Spleen (tissue), 11 donors: ENCODE data around the gene HMX2. TPM values are rescaled to one million over a fixed set of nuclear protein-coding genes. Genes with fewer than 3 reads are reported as not detected.

Experiments used
- DNase-seq: peaks from one replicate; pipeline ENCODE4 v3.0.0-alpha.2; 2020
- H3K27ac ChIP-seq, 8 donors: fragments of 200-600 bp; sonication (generic) in 7 of 8; 1 replicate in 4 of 8; 2 replicates in 4 of 8; pipeline versions ENCODE4 v1.5.0 to v1.8.0; 2016 to 2021; ENCODE audit warnings: inconsistent platforms in 4 of 8, mild to moderate bottlenecking in 4 of 8, moderate library complexity in 1 of 8
- H3K27me3 ChIP-seq, 7 donors: fragments of 200-600 bp; sonication (generic) in 6 of 7; replicated peaks in 1 of 7; 1 replicate in 4 of 7; 2 replicates in 3 of 7; pipeline versions ENCODE4 v1.5.0 to v1.8.0; 2016 to 2021; ENCODE audit warnings: inconsistent platforms in 3 of 7, mild to moderate bottlenecking in 1 of 7
- H3K36me3 ChIP-seq, 6 donors: fragments of 200-600 bp; sonication (generic) in 5 of 6; 1 replicate in 4 of 6; 2 replicates in 2 of 6; pipeline versions ENCODE4 v1.5.0 to v1.8.0; 2016 to 2021; ENCODE audit warnings: inconsistent platforms in 2 of 6
- H3K4me1 ChIP-seq, 6 donors: fragments of 200-600 bp; sonication (generic) in 5 of 6; 1 replicate in 3 of 6; 2 replicates in 3 of 6; pipeline versions ENCODE4 v1.5.0 to v1.8.0; 2016 to 2021; ENCODE audit warnings: inconsistent platforms in 3 of 6
- H3K4me3 ChIP-seq, 8 donors: fragments of 200-600 bp; sonication (generic) in 7 of 8; 1 replicate in 4 of 8; 2 replicates in 4 of 8; pipeline versions ENCODE4 v1.5.0 to v1.8.0; 2016 to 2021; ENCODE audit warnings: inconsistent platforms in 4 of 8, mild to moderate bottlenecking in 4 of 8, moderate library complexity in 2 of 8
- H3K9me3 ChIP-seq, 8 donors: fragments of 200-600 bp; sonication (generic) in 7 of 8; 1 replicate in 4 of 8; 2 replicates in 4 of 8; pipeline versions ENCODE4 v1.5.0 to v1.8.0; 2016 to 2021; ENCODE audit warnings: inconsistent platforms in 4 of 8
- CTCF ChIP-seq, 11 experiments: fragments of 200-600 bp in 7 of 11; fragments of 450-650 bp in 4 of 11; sonication (generic) in 4 of 11; IDR thresholded peaks in 8 of 11; conservative IDR thresholded peaks in 3 of 11; 1 replicate in 7 of 11; 2 replicates in 4 of 11; pipeline versions ENCODE4 v1.4.0 to v1.8.0; 2016 to 2021; ENCODE audit warnings: antibody characterized with exemption in 11 of 11, inconsistent platforms in 4 of 11, mild to moderate bottlenecking in 1 of 11
- POLR2A ChIP-seq, 3 donors: fragments of 450-650 bp; IDR thresholded peaks; one replicate each; pipeline ENCODE4 v1.5.1; 2017; ENCODE audit warnings: antibody characterized with exemption in 3 of 3, mild to moderate bottlenecking in 1 of 3
- POLR2AphosphoS5 ChIP-seq, 3 donors: sonication (generic); formaldehyde crosslinking; IDR thresholded peaks; one replicate each; pipeline ENCODE4 v1.5.1; 2017; ENCODE audit warnings: antibody characterized with exemption in 3 of 3
- WGBS, 5 donors: extraction: QIAGEN DNeasy Blood & Tissue Kit in 3 of 5; methylation state at CpG; one replicate each; pipeline versions ENCODE4 v1.1.5 to v1.1.7; 2013 to 2018; 5-methylcytosine and 5-hydroxymethylcytosine counted together
- intact Hi-C: fragments of 100-400 bp; cut with DNase I; formaldehyde crosslinking; loops from one replicate; pipeline ENCODE4 v1.15.0; 2023; ENCODE audit warnings: low total_unique reads
- polyA plus RNA-seq, 3 donors: library from polyadenylated mRNA; stranded (reverse); fragments of 200-250 nt; gene quantifications; one replicate each; pipeline ENCODE4 v1.2.1, GENCODE V29; 2013
- total RNA-seq, 7 donors: library from RNA; depleted of rRNA in 3 of 7; stranded (reverse); fragments of >200 nt in 3 of 7; fragmentation: NEBNext Ultra II Directional in 4 of 7; extraction: Animal tissue kit (Norgen Biotek cat#: 25700) in 4 of 7; gene quantifications; one replicate each; pipeline versions ENCODE4 v1.1.0 to v1.2.1, GENCODE V29; 2016 to 2021
- donor health status: healthy with polysubstance abuse.
- donor health status: DM: no; HTN: no; CAD: no; lungs with moderate emphysema.
- donor health status: DM: no; HTN: no; CAD: no.
- donor health status: Bipolar disorder and iron deficiency.
- donor health status: healthy.
- donor health status: DM: no; HTN: no; CAD: no.
- donor health status: DM: yes; HTN: yes; CAD: no.

Gene HMX2
- total and polyA plus RNA-seq, 10 donors, result 0.08 TPM; not detected in 9

GRCh38 chr10:123146894-123147634 is 872 bp upstream of the HMX2 start:
- WGBS, 5 donors, result 12 to 19% (median 13%) methylated on average over 19 to 24 of the region's 24 CpGs
- no peaks in the 10 kb centered on the region for H3K9me3 ChIP-seq
- DNase-seq, result no peak
- no peaks in the 10 kb centered on the region for H3K36me3 ChIP-seq
- H3K4me1 ChIP-seq, result peaks cover 37 to 92% (median 84%) of the 10 kb centered on the region in 6 donors
- intact Hi-C loops, result no loop called here
- H3K27me3 ChIP-seq, result peaks cover 48 to 100% (median 99%) of the 10 kb centered on the region in 7 donors
- TF ChIP-seq POLR2AphosphoS5 (IDR thresholded peaks at IDR 0.05), result no peak
- H3K27ac ChIP-seq, result no peak overlapping the region
- peak overlapping the region in 2 of 8 donors; percentile 30 to 72 for H3K4me3 ChIP-seq

DNA sequence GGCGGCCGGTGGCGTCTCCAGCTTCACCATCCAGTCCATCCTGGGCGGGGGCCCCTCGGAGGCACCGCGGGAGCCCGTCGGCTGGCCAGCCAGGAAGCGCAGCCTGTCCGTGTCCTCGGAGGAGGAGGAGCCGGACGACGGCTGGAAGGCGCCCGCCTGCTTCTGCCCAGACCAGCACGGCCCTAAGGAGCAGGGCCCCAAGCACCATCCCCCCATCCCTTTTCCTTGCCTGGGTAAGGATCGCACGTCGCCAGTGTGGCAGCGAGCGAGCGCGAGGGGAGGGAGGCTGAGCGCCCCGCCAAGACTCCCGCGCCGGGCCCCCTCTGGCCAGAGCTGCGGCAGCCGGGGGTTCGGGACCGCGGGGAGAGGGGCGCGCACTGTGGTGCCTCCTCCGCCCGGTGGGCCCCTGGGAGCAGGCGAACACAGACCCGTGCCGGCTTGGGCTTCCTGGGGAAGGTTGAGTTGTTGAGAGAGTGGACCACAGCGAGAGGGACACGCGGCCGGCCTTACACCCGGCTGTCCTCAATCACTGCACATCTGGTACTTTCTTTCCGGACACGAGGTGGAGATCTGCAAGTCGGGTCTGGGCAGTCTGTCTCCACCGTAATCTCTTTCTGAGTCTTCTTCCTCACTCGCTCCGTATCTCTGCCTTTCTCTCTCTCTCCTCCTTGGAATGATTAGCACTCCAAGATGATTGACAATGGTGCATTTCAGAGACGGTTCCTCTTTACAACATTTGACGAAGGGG is 652 bp downstream of the HMX2 start:
- H3K4me1 ChIP-seq, result peaks cover 37 to 78% (median 72%) of the 10 kb centered on the region in 6 donors
- peak; percentile 77 for DNase-seq
- no peak for TF ChIP-seq POLR2A (IDR thresholded peaks at IDR 0.05)
- TF ChIP-seq POLR2AphosphoS5 (IDR thresholded peaks at IDR 0.05), result no peak
- TF ChIP-seq CTCF (IDR thresholded peaks at IDR 0.05 in 8 of 11, conservative IDR thresholded peaks at IDR 0.05 in 3 of 11), result no peak

DNA sequence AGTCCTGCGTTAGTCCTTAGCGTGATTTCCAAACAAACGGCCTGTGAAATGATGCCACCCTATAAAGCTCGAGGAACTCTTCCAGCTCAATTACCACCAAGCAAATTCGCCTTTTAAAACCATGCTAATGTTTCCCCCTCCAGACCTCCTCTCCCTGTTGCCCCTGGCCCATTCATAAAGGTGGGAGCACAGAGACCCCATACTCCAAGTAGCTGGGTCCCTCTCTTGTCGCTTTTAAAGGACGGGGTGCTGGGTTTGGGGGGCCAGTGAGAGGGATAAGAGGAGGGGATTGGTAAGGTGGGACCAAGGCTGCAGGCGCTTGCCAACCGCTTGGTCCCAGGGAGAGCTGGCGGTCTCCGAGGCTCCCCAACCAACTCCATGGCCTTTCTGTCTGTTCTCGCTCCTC is 1.2 kb downstream of the HMX2 start:
- H3K4me1 ChIP-seq, result peaks cover 37 to 79% (median 74%) of the 10 kb centered on the region in 6 donors
- intact Hi-C loops, result no loop called here
- no peak overlapping the region for H3K27ac ChIP-seq
- no peaks in the 10 kb centered on the region for H3K9me3 ChIP-seq
- H3K36me3 ChIP-seq, result no peaks in the 10 kb centered on the region
- no peak for TF ChIP-seq CTCF (IDR thresholded peaks at IDR 0.05 in 8 of 11, conservative IDR thresholded peaks at IDR 0.05 in 3 of 11)
- TF ChIP-seq POLR2A (IDR thresholded peaks at IDR 0.05), result no peak
- TF ChIP-seq POLR2AphosphoS5 (IDR thresholded peaks at IDR 0.05), result no peak
- no peak for DNase-seq
- WGBS, 5 donors, result 5 to 14% (median 10%) methylated on average over 12 of the region's 12 CpGs
- peak overlapping the region in 7 of 8 donors; percentile 37 to 72 (median 42) for H3K4me3 ChIP-seq
- H3K27me3 ChIP-seq, result peaks cover 41 to 94% (median 87%) of the 10 kb centered on the region in 7 donors

More for the DNA sequence above, 652 bp downstream of the HMX2 start:
- Histone ChIP-seq H3K4me3 (peak overlapping the region in 7 of 8 donors; percentile 12 to 72 (median 24)), H3K27me3 (peaks cover 43 to 100% (median 93%) of the 10 kb centered on the region in 7 donors), H3K9me3 (no peaks in the 10 kb centered on the region), H3K27ac (no peak overlapping the region), H3K36me3 (no peaks in the 10 kb centered on the region)
- WGBS, 5 donors, result 3 to 4% (median 4%) methylated on average over 26 to 55 of the region's 55 CpGs
- intact Hi-C loops, result no loop called here

DNA sequence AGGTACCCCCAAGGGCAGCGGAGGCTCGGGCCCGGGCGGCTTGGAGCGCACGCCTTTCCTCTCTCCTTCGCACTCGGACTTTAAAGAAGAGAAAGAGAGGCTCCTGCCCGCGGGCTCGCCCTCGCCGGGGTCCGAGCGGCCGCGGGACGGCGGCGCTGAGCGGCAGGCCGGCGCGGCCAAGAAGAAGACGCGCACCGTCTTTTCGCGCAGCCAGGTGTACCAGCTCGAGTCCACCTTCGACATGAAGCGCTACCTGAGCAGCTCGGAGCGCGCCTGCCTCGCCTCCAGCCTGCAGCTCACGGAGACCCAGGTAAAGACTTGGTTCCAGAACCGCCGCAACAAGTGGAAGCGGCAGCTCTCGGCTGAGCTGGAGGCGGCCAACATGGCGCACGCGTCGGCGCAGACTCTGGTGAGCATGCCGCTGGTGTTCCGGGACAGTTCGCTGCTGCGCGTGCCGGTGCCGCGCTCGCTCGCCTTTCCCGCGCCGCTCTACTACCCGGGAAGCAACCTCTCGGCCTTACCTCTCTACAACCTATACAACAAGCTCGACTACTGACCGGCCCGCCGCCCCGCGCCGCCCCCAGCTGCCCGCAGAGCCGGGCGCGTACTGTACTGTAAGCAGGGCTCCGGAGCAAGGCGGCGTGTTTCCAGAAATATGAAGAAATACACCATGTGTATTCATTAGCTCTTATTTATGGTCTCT is 1.8 kb downstream of the HMX2 start:
- DNase-seq, result peak; percentile 79
- TF ChIP-seq POLR2AphosphoS5 (IDR thresholded peaks at IDR 0.05) (no peak), CTCF (IDR thresholded peaks at IDR 0.05 in 8 of 11, conservative IDR thresholded peaks at IDR 0.05 in 3 of 11) (no peak), POLR2A (IDR thresholded peaks at IDR 0.05) (no peak)
- intact Hi-C loops, result loop anchor here (10.0 kb wide), 1 partner anchor 195 kb away; the partner anchor contains the start of gene C10orf88

More for the DNA sequence above, 1.8 kb downstream of the HMX2 start:
- Histone ChIP-seq H3K9me3 (no peaks in the 10 kb centered on the region), H3K27ac (no peak overlapping the region), H3K36me3 (no peaks in the 10 kb centered on the region), H3K4me1 (peaks cover 37 to 77% (median 71%) of the 10 kb centered on the region in 6 donors), H3K4me3 (peak overlapping the region; percentile 12 to 72 (median 40)), H3K27me3 (peaks cover 41 to 88% (median 82%) of the 10 kb centered on the region in 7 donors)
- 2 to 8% (median 3%) methylated on average over 53 to 76 of the region's 76 CpGs for WGBS, 5 donors
